ENCODE data around the gene CUL2.

Gene CUL2

DNA sequence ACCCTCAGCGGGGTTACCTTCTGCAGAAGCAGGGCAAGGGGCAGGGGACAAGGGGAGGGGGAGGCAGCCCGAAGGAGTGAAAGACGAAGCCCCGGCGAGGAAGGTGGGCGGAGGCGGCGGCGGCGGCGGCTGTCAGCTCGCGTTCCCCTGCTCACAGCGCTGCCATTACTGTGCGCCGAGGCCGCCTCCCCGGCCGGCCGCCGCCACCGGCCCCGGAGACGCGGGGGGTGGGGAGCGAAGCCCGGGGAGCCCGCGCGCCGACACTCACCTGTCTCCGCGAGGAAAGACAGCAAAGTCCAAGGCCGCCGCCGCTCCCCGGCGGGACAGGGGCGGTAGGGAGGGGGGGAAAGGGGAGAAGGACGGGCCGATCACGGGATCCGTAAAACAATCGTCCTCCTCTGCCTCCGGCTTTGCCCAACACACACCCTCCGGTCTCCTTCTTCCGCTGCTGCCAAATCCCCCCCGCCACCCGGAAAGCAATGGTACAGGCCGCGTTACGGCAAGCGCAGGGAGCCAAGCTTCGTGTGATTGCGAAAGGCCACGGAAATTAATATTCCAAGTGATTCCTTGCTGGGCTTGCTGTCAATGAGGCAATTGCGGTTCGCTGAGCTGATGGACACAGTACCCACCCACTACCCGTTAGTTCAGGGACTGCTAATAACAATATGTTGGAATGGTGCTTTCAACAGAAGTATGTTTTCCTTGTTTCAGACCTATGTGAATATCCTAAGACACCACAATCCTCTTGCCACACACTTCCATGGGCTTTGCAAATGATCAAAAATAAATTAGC is at the start of gene CUL2 (continued):
- TF ChIP-seq ZNF26 (tag by site-specific recombination; IDR thresholded peaks at IDR 0.05): no peak
- no peak for TF ChIP-seq ZNF549 (tag by site-specific recombination; IDR thresholded peaks at IDR 0.05)
- no peak for TF ChIP-seq ZNF114 (tag by site-specific recombination; IDR thresholded peaks at IDR 0.05)
- TF ChIP-seq ZNF350 (tag by site-specific recombination; IDR thresholded peaks at IDR 0.05): no peak
- TF ChIP-seq ZFP3 (tag by site-specific recombination; IDR thresholded peaks at IDR 0.05; ENCODE audit: low read depth): no peak
- TF ChIP-seq ZNF266 (tag by site-specific recombination; IDR thresholded peaks at IDR 0.05; ENCODE audit: low read depth): no peak
- TF ChIP-seq ZBTB21 (tag by site-specific recombination; IDR thresholded peaks at IDR 0.05): no peak
- no peak for TF ChIP-seq ZNF248 (tag by site-specific recombination; IDR thresholded peaks at IDR 0.05)
- 0 out of 2 replicates have a peak, but pooled peaks have one; percentile 18 for TF ChIP-seq ZNF596 (tag by site-specific recombination; IDR thresholded peaks at IDR 0.05)
- TF ChIP-seq ZNF692 (tag by site-specific recombination; IDR thresholded peaks at IDR 0.05): peak; percentile 75
- no peak for TF ChIP-seq ZNF837 (tag by site-specific recombination; IDR thresholded peaks at IDR 0.05)
- TF ChIP-seq ZNF768 (tag by site-specific recombination; IDR thresholded peaks at IDR 0.05): no peak
- TF ChIP-seq ZNF747 (tag by site-specific recombination; IDR thresholded peaks at IDR 0.05): no peak
- TF ChIP-seq, protein P1, sequence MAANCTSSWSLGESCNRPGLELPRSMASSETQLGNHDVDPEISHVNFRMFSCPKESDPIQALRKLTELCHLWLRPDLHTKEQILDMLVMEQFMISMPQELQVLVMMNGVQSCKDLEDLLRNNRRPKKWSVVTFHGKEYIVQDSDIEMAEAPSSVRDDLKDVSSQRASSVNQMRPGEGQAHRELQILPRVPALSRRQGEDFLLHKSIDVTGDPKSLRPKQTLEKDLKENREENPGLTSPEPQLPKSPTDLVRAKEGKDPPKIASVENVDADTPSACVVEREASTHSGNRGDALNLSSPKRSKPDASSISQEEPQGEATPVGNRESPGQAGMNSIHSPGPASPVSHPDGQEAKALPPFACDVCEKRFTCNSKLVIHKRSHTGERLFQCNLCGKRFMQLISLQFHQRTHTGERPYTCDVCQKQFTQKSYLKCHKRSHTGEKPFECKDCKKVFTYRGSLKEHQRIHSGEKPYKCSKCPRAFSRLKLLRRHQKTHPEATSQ (tag by site-specific recombination; IDR thresholded peaks at IDR 0.05): peak; percentile 82
- no peak for TF ChIP-seq ZNF274 (IDR thresholded peaks at IDR 0.05; ENCODE audit: low read length)
- no peak for TF ChIP-seq ZNF274 (tag by site-specific recombination; IDR thresholded peaks at IDR 0.05; ENCODE audit: borderline replicate concordance)
- TF ChIP-seq KLF7 (tag by site-specific recombination; IDR thresholded peaks at IDR 0.05; ENCODE audit: borderline replicate concordance): peak; percentile 39; the same call in 1 of the 2 replicates
- TF ChIP-seq ZNF785 (tag by site-specific recombination; IDR thresholded peaks at IDR 0.05): 0 out of 2 replicates have a peak, but pooled peaks have one; percentile 61
- TF ChIP-seq ZNF561 (tag by site-specific recombination; IDR thresholded peaks at IDR 0.05; ENCODE audit: borderline replicate concordance): peak; percentile 96; the same call in 1 of the 2 replicates
- no peak for TF ChIP-seq ZNF670 (tag by site-specific recombination; IDR thresholded peaks at IDR 0.05; ENCODE audit: low read depth)
- TF ChIP-seq, protein P2, sequence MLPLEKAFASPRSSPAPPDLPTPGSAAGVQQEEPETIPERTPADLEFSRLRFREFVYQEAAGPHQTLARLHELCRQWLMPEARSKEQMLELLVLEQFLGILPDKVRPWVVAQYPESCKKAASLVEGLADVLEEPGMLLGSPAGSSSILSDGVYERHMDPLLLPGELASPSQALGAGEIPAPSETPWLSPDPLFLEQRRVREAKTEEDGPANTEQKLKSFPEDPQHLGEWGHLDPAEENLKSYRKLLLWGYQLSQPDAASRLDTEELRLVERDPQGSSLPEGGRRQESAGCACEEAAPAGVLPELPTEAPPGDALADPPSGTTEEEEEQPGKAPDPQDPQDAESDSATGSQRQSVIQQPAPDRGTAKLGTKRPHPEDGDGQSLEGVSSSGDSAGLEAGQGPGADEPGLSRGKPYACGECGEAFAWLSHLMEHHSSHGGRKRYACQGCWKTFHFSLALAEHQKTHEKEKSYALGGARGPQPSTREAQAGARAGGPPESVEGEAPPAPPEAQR (tag by site-specific recombination; IDR thresholded peaks at IDR 0.05): no peak
- TF ChIP-seq ZNF501 (tag by site-specific recombination; IDR thresholded peaks at IDR 0.05): peak; percentile 91
- TF ChIP-seq SCRT2 (tag by site-specific recombination; IDR thresholded peaks at IDR 0.05): peak; percentile 57
- TF ChIP-seq ZNF391 (tag by site-specific recombination; IDR thresholded peaks at IDR 0.05; ENCODE audit: borderline replicate concordance, low read depth): peak; percentile 94
- no peak for TF ChIP-seq ZNF214 (tag by site-specific recombination; IDR thresholded peaks at IDR 0.05; ENCODE audit: borderline replicate concordance)
- TF ChIP-seq ZNF19 (tag by site-specific recombination; IDR thresholded peaks at IDR 0.05; ENCODE audit: low read depth): no peak
- 0 out of 2 replicates have a peak, but pooled peaks have one; percentile 39 for TF ChIP-seq KLF1 (tag by site-specific recombination; IDR thresholded peaks at IDR 0.05)
- TF ChIP-seq ZNF155 (tag by site-specific recombination; IDR thresholded peaks at IDR 0.05): no peak
- TF ChIP-seq ZBTB17 (tag by site-specific recombination; IDR thresholded peaks at IDR 0.05): peak; percentile 84
- TF ChIP-seq ZNF704 (tag by site-specific recombination; IDR thresholded peaks at IDR 0.05): no peak
- 0 out of 2 replicates have a peak, but pooled peaks have one; percentile 15 for TF ChIP-seq ZNF121 (tag by site-specific recombination; IDR thresholded peaks at IDR 0.05)
- TF ChIP-seq ZNF426 (tag by site-specific recombination; IDR thresholded peaks at IDR 0.05): no peak

Measured in HEK293 (cell line).